IPS-18a (cell line): ENCODE measurements around the gene SNX32.
A peak's percentile ranks its signal among the peaks of the same experiment; 100 is the strongest.

ENCODE experiments used
- H3K27ac ChIP-seq: one replicate; pipeline ENCODE4 v1.5.1; 2013; ENCODE audit warnings: low read length
- H3K27me3 ChIP-seq: one replicate; pipeline ENCODE4 v1.6.1; 2013; ENCODE audit warnings: mild to moderate bottlenecking, low read length; ENCODE audit not compliant: control insufficient read depth, insufficient read depth
- H3K36me3 ChIP-seq: one replicate; pipeline ENCODE4 v1.6.1; 2013; ENCODE audit warnings: low read depth, low read length; ENCODE audit not compliant: control insufficient read depth
- H3K4me1 ChIP-seq: one replicate; pipeline ENCODE4 v1.6.1; 2013; ENCODE audit warnings: low read depth, low read length; ENCODE audit not compliant: control insufficient read depth
- H3K4me3 ChIP-seq: one replicate; pipeline ENCODE4 v1.5.1; 2013; ENCODE audit warnings: low read length
- H3K9ac ChIP-seq: one replicate; pipeline ENCODE4 v1.6.1; 2013; ENCODE audit warnings: mild to moderate bottlenecking, low read length, moderate library complexity
- H3K9me3 ChIP-seq: one replicate; pipeline ENCODE4 v1.6.1; 2013; ENCODE audit warnings: low read depth, low read length; ENCODE audit not compliant: control insufficient read depth

The SNX32 gene

DNA sequence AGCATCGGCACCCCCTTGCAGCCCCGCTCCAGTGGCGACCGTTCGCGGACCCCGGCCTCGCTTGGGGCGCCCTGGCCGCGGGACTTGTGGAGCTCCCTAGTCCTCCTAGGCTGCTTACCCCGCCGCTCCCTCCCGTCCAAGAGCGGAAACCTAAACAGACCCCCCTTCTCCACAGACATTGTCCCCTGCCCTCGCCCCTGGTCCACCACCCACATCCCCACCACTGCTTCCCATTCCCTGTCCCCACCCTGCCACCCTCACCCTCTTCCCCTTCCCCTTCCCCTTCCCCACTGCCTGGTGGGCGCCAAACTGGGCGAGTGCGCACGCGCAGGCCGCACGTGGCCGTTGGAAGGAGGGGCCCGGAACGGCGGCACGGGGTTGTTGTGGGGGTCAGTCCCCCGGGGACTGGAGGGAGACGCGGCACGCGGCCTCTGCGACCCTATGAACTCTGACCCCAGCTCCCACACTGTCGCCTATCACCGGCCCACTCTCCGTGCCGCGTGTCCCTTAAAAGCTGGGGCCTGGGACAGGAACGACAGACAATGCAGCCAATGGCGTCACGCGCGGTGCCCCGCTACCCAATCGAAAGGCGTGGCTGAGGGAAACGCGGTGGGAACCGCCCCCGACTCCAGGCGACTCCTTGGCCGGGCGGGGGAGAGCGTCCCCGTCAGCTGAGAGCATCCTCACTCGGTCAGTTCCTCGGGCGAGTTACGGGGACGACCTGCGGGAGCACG lies at the start of gene SNX32:
TSS of gene SNX32 (plus strand) at position 667 of the 734 bp plus-strand sequence. CDS start 103 bp downstream, outside the sequence.
- Histone ChIP-seq H3K27ac (peak within 1 kb of the TSS; percentile 50), H3K27me3 (peaks cover 18% of the 10 kb centered on the region), H3K4me3 (peak within 1 kb of the TSS; percentile 59), H3K36me3 (no peaks in the 10 kb centered on the region), H3K9me3 (no peaks in the 10 kb centered on the region), H3K9ac (peak within 1 kb of the TSS; percentile 51), H3K4me1 (peaks cover 8% of the 10 kb centered on the region)

DNA sequence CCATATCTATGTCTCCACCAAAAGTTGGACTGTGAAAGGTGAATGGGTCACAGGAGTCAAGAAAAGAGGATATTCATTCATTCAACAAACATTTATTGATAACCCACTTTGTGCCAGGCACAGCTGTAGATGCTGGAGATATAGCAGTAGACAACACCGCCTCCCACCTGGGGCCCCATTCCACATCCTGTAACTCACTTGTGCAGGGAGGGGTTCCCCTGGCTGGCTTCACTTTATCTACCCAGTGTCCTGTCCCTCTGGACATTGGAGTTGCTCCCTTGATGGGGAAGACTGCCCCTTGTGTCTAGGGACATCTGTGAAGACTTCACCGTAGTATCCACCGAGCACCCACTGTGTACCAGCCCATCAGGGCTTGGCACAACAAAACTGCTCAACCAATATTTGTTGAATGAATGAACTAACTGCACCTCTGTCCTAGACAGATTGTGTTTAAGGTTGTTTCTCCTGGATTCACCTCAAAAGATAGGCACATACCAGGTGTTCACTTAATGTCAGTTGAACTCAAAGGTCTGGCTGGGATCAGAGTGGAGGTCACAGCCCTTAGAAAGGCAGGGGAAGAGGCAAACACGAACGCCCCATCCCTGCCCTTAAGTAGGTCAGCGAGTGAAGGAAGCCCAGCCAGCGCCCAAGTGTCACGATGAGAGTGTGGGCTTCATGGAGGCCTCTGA lies 48.3 kb upstream of the SNX32 start:
- H3K9me3 ChIP-seq: no peaks in the 10 kb centered on the region
- H3K27ac ChIP-seq: no peak overlapping the region
- no peak overlapping the region for H3K9ac ChIP-seq
- H3K4me1 ChIP-seq: peaks cover 25% of the 10 kb centered on the region
- H3K27me3 ChIP-seq: peaks cover 74% of the 10 kb centered on the region
- no peak overlapping the region for H3K4me3 ChIP-seq
- H3K36me3 ChIP-seq: no peaks in the 10 kb centered on the region

- Histone ChIP-seq H3K9me3 (no peaks in the 10 kb centered on the region), H3K36me3 (no peaks in the 10 kb centered on the region), H3K9ac (no peak overlapping the region), H3K4me3 (peak overlapping the region; percentile 54), H3K27me3 (peaks cover 74% of the 10 kb centered on the region), H3K4me1 (peaks cover 25% of the 10 kb centered on the region), H3K27ac (no peak overlapping the region)
Observed at GRCh38 chr11:65786008-65786785, 47.6 kb upstream of the SNX32 start.

GRCh38 chr11:65786786-65787636 lies 46.8 kb upstream of the SNX32 start, which contains the start of gene OVOL1:
Gene OVOL1 (plus strand): TSS chr11:65787063. CDS start chr11:65787374, 311 bp downstream.
- H3K36me3 ChIP-seq: no peaks in the 10 kb centered on the region
- no peaks in the 10 kb centered on the region for H3K9me3 ChIP-seq
- H3K4me3 ChIP-seq: peak within 1 kb of the TSS; percentile 68
- peaks cover 67% of the 10 kb centered on the region for H3K27me3 ChIP-seq
- peaks cover 25% of the 10 kb centered on the region for H3K4me1 ChIP-seq
- H3K27ac ChIP-seq: no peak within 1 kb of the TSS
- H3K9ac ChIP-seq: peak within 1 kb of the TSS; percentile 28

GRCh38 chr11:65787649-65788622 lies 45.8 kb upstream of the SNX32 start:
- peak overlapping the region; percentile 68 for H3K4me3 ChIP-seq
- no peaks in the 10 kb centered on the region for H3K9me3 ChIP-seq
- no peak overlapping the region for H3K27ac ChIP-seq
- peaks cover 58% of the 10 kb centered on the region for H3K27me3 ChIP-seq
- H3K4me1 ChIP-seq: peaks cover 25% of the 10 kb centered on the region
- H3K9ac ChIP-seq: peak overlapping the region; percentile 28
- H3K36me3 ChIP-seq: no peaks in the 10 kb centered on the region

DNA sequence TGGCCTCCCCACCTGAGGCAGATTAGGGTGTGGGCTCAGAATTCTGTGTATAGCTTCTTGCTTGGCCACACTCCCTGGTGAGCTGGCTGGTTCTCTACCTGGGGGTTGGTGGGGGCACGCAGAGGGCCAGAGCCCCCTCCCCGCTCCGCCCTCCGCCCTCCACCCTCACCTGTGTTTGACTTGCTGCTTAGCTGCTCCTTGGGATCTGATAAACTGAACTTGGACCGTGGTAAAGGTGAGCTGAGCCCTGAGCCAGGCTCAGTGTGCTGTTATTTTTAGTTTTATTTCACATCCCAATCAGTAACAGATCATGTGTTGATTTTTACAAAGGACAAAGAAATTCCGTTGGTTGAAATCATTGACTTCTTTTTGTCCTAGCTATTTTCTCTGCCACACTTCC lies 44.9 kb upstream of the SNX32 start:
- H3K4me3 ChIP-seq: peak overlapping the region; percentile 68
- peak overlapping the region; percentile 2 for H3K9ac ChIP-seq
- peaks cover 25% of the 10 kb centered on the region for H3K4me1 ChIP-seq
- H3K27ac ChIP-seq: no peak overlapping the region
- H3K9me3 ChIP-seq: no peaks in the 10 kb centered on the region
- H3K36me3 ChIP-seq: no peaks in the 10 kb centered on the region
- H3K27me3 ChIP-seq: peaks cover 52% of the 10 kb centered on the region

GRCh38 chr11:65789230-65790103 lies 44.3 kb upstream of the SNX32 start:
- Histone ChIP-seq H3K27me3 (peaks cover 45% of the 10 kb centered on the region), H3K4me1 (peaks cover 22% of the 10 kb centered on the region), H3K27ac (no peak overlapping the region), H3K9ac (no peak overlapping the region), H3K4me3 (no peak overlapping the region), H3K9me3 (no peaks in the 10 kb centered on the region), H3K36me3 (no peaks in the 10 kb centered on the region)

- H3K9me3 ChIP-seq: no peaks in the 10 kb centered on the region
- H3K4me1 ChIP-seq: peaks cover 20% of the 10 kb centered on the region
- no peaks in the 10 kb centered on the region for H3K36me3 ChIP-seq
- no peak overlapping the region for H3K27ac ChIP-seq
- no peak overlapping the region for H3K4me3 ChIP-seq
- H3K27me3 ChIP-seq: peaks cover 37% of the 10 kb centered on the region
- no peak overlapping the region for H3K9ac ChIP-seq
Observed at GRCh38 chr11:65790104-65790901, 43.5 kb upstream of the SNX32 start.
